IMR-90 (cell line): Measurements from ENCODE around the gene MYH13. TPM values are rescaled to one million over a fixed set of nuclear protein-coding genes. Genes with fewer than 3 reads are reported as not detected.
A peak's percentile ranks its signal among the peaks of the same experiment; 100 is the strongest.

ENCODE experiments used
- ATAC-seq: fragments of 200-7000 bp; cut with Tn5 transposase; 2 replicates; pipeline ENCODE4 v1.9.1; 2020; ENCODE audit warnings: low read depth, mild to moderate bottlenecking, moderate library complexity
- BruUV-seq: library from RNA; stranded (reverse); fragments of 400-500 nt; replicated peaks from 2 replicates; lab custom pipeline; 2021; lab: Mats Ljungman, UMichigan
- CTCF ChIA-PET: fragments of 300-600 bp; formaldehyde crosslinking; extraction: SDS; loops from one replicate; lab custom pipeline; 2021; ENCODE audit warnings: antibody characterized with exemption; lab: Yijun Ruan, JAX
- POLR2A ChIA-PET: fragments of 300-600 bp; sonication (Branson Sonifier 250); formaldehyde crosslinking; loops from one replicate; lab custom pipeline; 2022; ENCODE audit warnings: antibody characterized with exemption; ENCODE audit not compliant: unreplicated experiment; lab: Charles Lee
- DNase-seq: peaks from one replicate; pipeline ENCODE4 v3.0.0; 2013
- H2AFZ ChIP-seq: replicated peaks from 2 replicates; pipeline ENCODE3; 2013; ENCODE audit warnings: low read length, mild to moderate bottlenecking; ENCODE audit not compliant: poor library complexity
- H2AK5ac ChIP-seq: 2 replicates; pipeline ENCODE4 v1.6.1; 2013; ENCODE audit warnings: low read depth, low read length, inconsistent platforms
- H2AK9ac ChIP-seq: replicated peaks from 2 replicates; pipeline ENCODE3; 2013; ENCODE audit warnings: mild to moderate bottlenecking, low read depth, low read length, moderate library complexity; ENCODE audit not compliant: poor library complexity
- H2BK120ac ChIP-seq: 2 replicates; pipeline ENCODE4 v1.6.1; 2013; ENCODE audit warnings: low read depth, low read length, inconsistent platforms
- H2BK15ac ChIP-seq: 3 replicates; pipeline ENCODE4 v1.6.1; 2013; ENCODE audit warnings: low read depth, low read length, inconsistent platforms
- H2BK20ac ChIP-seq: 2 replicates; pipeline ENCODE4 v1.6.1; 2013; ENCODE audit warnings: low read depth, mild to moderate bottlenecking, inconsistent platforms, low read length, moderate library complexity
- H2BK5ac ChIP-seq: 2 replicates; pipeline ENCODE4 v1.6.1; 2013; ENCODE audit warnings: mild to moderate bottlenecking, low read depth, low read length, inconsistent platforms; ENCODE audit not compliant: poor library complexity, severe bottlenecking
- H3K14ac ChIP-seq: replicated peaks from 2 replicates; pipeline ENCODE4 v1.6.1; 2013; ENCODE audit warnings: low read depth, low read length, inconsistent platforms
- H3K18ac ChIP-seq: 2 replicates; pipeline ENCODE4 v1.6.1; 2013; ENCODE audit warnings: low read depth, low read length, control low read depth
- H3K23ac ChIP-seq: 2 replicates; pipeline ENCODE4 v1.6.1; 2013; ENCODE audit warnings: low read depth, low read length, inconsistent platforms
- H3K27ac ChIP-seq: 2 replicates; pipeline ENCODE4 v1.5.1; 2013; ENCODE audit warnings: mild to moderate bottlenecking, control low read depth, low read length; ENCODE audit not compliant: insufficient read depth
- H3K27me3 ChIP-seq: 2 replicates; pipeline ENCODE4 v1.6.1; 2013; ENCODE audit warnings: low read length; ENCODE audit not compliant: control insufficient read depth, insufficient read depth
- H3K36me3 ChIP-seq: 2 replicates; pipeline ENCODE4 v1.6.1; 2013; ENCODE audit warnings: low read length, mixed read lengths; ENCODE audit not compliant: control insufficient read depth, insufficient read depth
- H3K4ac ChIP-seq: 2 replicates; pipeline ENCODE4 v1.6.1; 2013; ENCODE audit warnings: low read depth, low read length, inconsistent platforms
- H3K4me1 ChIP-seq: 2 replicates; pipeline ENCODE4 v1.6.1; 2013; ENCODE audit warnings: low read length, mixed read lengths; ENCODE audit not compliant: control insufficient read depth, insufficient read depth
- H3K4me2 ChIP-seq: 2 replicates; pipeline ENCODE4 v1.6.1; 2013; ENCODE audit warnings: low read depth, mild to moderate bottlenecking, control low read depth, low read length, moderate library complexity
- H3K4me3 ChIP-seq: 2 replicates; pipeline ENCODE4 v1.5.1; 2013; ENCODE audit warnings: low read depth, mild to moderate bottlenecking, control low read depth, low read length, moderate library complexity; ENCODE audit not compliant: insufficient read depth
- H3K56ac ChIP-seq: 2 replicates; pipeline ENCODE4 v1.6.1; 2013; ENCODE audit warnings: low read length, inconsistent platforms; ENCODE audit not compliant: insufficient read depth; ENCODE audit errors: extremely low read depth
- H3K79me1 ChIP-seq, 2 experiments: 2 replicates each; pipeline ENCODE4 v1.6.1; 2013; ENCODE audit warnings: low read length in 2 of 2, inconsistent platforms in 1 of 2, low read depth in 1 of 2
- H3K9ac ChIP-seq: 2 replicates; pipeline ENCODE4 v1.6.1; 2013; ENCODE audit warnings: low read depth, low read length, control low read depth
- H3K9me1 ChIP-seq: 2 replicates; pipeline ENCODE4 v1.6.1; 2013; ENCODE audit warnings: low read length, inconsistent platforms; ENCODE audit not compliant: insufficient read depth
- H3K9me3 ChIP-seq: 2 replicates; pipeline ENCODE4 v1.6.1; 2013; ENCODE audit warnings: low read length; ENCODE audit not compliant: control insufficient read depth, insufficient read depth
- H4K20me1 ChIP-seq: 2 replicates; pipeline ENCODE4 v1.6.1; 2013; ENCODE audit warnings: low read length, inconsistent platforms; ENCODE audit not compliant: insufficient read depth
- H4K5ac ChIP-seq: 2 replicates; pipeline ENCODE4 v1.6.1; 2013; ENCODE audit warnings: mild to moderate bottlenecking, low read depth, low read length, control low read depth
- H4K8ac ChIP-seq, 2 experiments: 2 replicates each; pipeline ENCODE4 v1.6.1; 2013; ENCODE audit warnings: low read depth in 2 of 2, low read length in 2 of 2, control low read depth in 1 of 2, inconsistent platforms in 1 of 2
- H4K91ac ChIP-seq: 2 replicates; pipeline ENCODE4 v1.6.1; 2013; ENCODE audit warnings: low read depth, low read length, inconsistent platforms; ENCODE audit not compliant: insufficient read depth
- CEBPB ChIP-seq: IDR thresholded peaks from 2 replicates; pipeline ENCODE4 v1.6.1; 2012; ENCODE audit warnings: low read depth, low read length, improper control_type of control experiment
- WGBS, 2 experiments: methylation state at CpG; one replicate each; pipeline versions ENCODE4 v1.1.5 to v1.1.7; 2013; ENCODE audit warnings: missing lambda C conversion rate in 2 of 2; ENCODE audit not compliant: insufficient read length in 1 of 2; ENCODE audit errors: extremely low coverage in 2 of 2; 5-methylcytosine and 5-hydroxymethylcytosine counted together
- dilution Hi-C: fragments of 300-500 bp; cut with HindIII; formaldehyde crosslinking; loops from one replicate; pipeline ENCODE4 v1.14.3; 2018; ENCODE audit warnings: low sequenced_read_pairs; ENCODE audit not compliant: unreplicated experiment
- in situ Hi-C: fragments of 300-500 bp; cut with MboI; formaldehyde crosslinking; loops from 3 replicates; pipeline ENCODE4 v1.14.3; 2019; ENCODE audit warnings: low sequenced_read_pairs, inconsistent platforms, mixed read lengths
- intact Hi-C: fragments of 100-400 bp; cut with micrococcal nuclease; formaldehyde crosslinking; loops from 2 replicates; pipeline ENCODE4 v1.10.0; 2022
- polyA plus RNA-seq, 3 experiments: library from polyadenylated mRNA; depleted of rRNA; stranded (reverse); fragments of >200 nt; gene quantifications; 2 replicates each; pipeline ENCODE4 v1.2.3, GENCODE V29; 2012; ENCODE audit warnings: low replicate concordance in 1 of 3
- total RNA-seq: library from RNA; depleted of rRNA; stranded (reverse); fragments of >200 nt; gene quantifications from 2 replicates; pipeline ENCODE4 v1.2.3, GENCODE V29; 2012
- TF ChIP-seq, protein P1 (sequence below): fragments of 150-350 bp; IDR thresholded peaks from 2 replicates; pipeline ENCODE4 v1.6.1; 2016; ENCODE audit warnings: low read depth, mild to moderate bottlenecking, low read length, moderate library complexity, borderline replicate concordance

The MYH13 gene
- total and polyA plus RNA-seq, 2 of the 4 experiments (the other 2 are of a cell fraction): not detected

DNA sequence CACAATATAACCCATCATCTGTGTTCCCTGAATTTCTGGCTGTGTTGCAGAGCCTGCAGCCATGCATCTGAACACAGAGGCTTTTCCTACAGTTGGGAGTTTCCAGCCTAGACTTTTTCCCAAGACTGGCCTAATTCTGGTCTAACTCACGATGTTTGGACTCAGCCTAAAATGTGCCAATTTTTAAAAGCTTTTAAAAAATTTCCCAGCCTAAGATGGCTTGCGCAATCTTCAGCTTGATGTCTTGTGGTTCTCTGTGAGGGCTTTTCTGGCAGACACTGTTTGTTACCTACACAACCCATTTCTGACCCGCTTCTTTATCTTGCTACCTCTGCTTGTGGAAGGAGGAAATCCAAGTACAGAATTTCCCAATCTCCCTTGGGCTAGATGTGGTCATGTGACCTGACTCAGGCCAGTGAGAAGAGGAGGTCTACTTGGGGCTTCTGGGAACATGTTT, 101.7 kb downstream of the MYH13 start:
- Histone ChIP-seq H3K23ac (no peak overlapping the region), H3K4me1 (peaks cover 1% of the 10 kb centered on the region; the same call in 1 of the 2 replicates), H2BK20ac (no peak overlapping the region), H3K9ac (no peak overlapping the region), H3K18ac (no peak overlapping the region), H3K27ac (no peak overlapping the region), H3K36me3 (no peaks in the 10 kb centered on the region), H3K4ac (no peak overlapping the region), H2BK120ac (no peak overlapping the region), H3K79me1 (no peaks in the 10 kb centered on the region), H2BK15ac (no peak overlapping the region), H2AFZ (no peak overlapping the region), H4K91ac (no peak overlapping the region), H3K27me3 (no peaks in the 10 kb centered on the region; the same call in 1 of the 2 replicates), H3K9me3 (no peaks in the 10 kb centered on the region), H2AK5ac (no peak overlapping the region), H4K5ac (no peak overlapping the region), H3K4me3 (no peak overlapping the region), H3K4me2 (no peak overlapping the region), H4K8ac (no peak overlapping the region), H2AK9ac (no peak overlapping the region), H2BK5ac (no peak overlapping the region), H3K9me1 (no peaks in the 10 kb centered on the region), H3K56ac (no peak overlapping the region), H3K14ac (no peak overlapping the region), H4K20me1 (no peaks in the 10 kb centered on the region)
- dilution Hi-C loops: no loop called here
- no TSS peak for BruUV-seq
- WGBS, 2 experiments: no CpG with 5 or more reads among the region's 3 CpGs
- no peak for DNase-seq
- no peak for ATAC-seq
- in situ Hi-C loops: no loop called here
- intact Hi-C loops: no loop called here
- peak; percentile 85 for TF ChIP-seq CEBPB
- TF ChIP-seq, protein P1, sequence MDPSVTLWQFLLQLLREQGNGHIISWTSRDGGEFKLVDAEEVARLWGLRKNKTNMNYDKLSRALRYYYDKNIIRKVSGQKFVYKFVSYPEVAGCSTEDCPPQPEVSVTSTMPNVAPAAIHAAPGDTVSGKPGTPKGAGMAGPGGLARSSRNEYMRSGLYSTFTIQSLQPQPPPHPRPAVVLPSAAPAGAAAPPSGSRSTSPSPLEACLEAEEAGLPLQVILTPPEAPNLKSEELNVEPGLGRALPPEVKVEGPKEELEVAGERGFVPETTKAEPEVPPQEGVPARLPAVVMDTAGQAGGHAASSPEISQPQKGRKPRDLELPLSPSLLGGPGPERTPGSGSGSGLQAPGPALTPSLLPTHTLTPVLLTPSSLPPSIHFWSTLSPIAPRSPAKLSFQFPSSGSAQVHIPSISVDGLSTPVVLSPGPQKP: no peak
- ChIA-PET POLR2A (no interaction called here), CTCF (no interaction called here)
